Muscle layer of duodenum (tissue), 2 donors: ENCODE measurements around the gene EHBP1.

Experiments
- H3K27ac ChIP-seq: one replicate; pipeline ENCODE4 v1.7.0; 2013; ENCODE audit warnings: mild to moderate bottlenecking, low read length
- H3K27me3 ChIP-seq: one replicate; pipeline ENCODE4 v1.7.0; 2013; ENCODE audit warnings: low read depth, mild to moderate bottlenecking, control low read depth, low read length
- H3K36me3 ChIP-seq, 2 donors: one replicate each; pipeline ENCODE4 v1.7.0; 2013; ENCODE audit warnings: low read length in 2 of 2, control low read depth in 1 of 2, mild to moderate bottlenecking in 1 of 2; ENCODE audit not compliant: insufficient read depth in 2 of 2, control insufficient read depth in 1 of 2
- H3K4me1 ChIP-seq, 2 donors: one replicate each; pipeline ENCODE4 v1.7.0; 2013; ENCODE audit warnings: low read length in 2 of 2, mild to moderate bottlenecking in 2 of 2, control low read depth in 1 of 2, moderate library complexity in 1 of 2; ENCODE audit not compliant: insufficient read depth in 2 of 2, control insufficient read depth in 1 of 2
- H3K4me3 ChIP-seq, 2 donors: one replicate each; pipeline ENCODE4 v1.7.0; 2013; ENCODE audit warnings: low read length in 2 of 2, low read depth in 1 of 2, mild to moderate bottlenecking in 1 of 2
- H3K9me3 ChIP-seq, 2 donors: one replicate each; pipeline ENCODE4 v1.7.0; 2013; ENCODE audit warnings: low read length in 2 of 2, control low read depth in 1 of 2, mild to moderate bottlenecking in 1 of 2; ENCODE audit not compliant: control insufficient read depth in 1 of 2
- donor health status: healthy.

The EHBP1 gene

GRCh38 chr2:62669180-62669579, 36.3 kb upstream of the EHBP1 start:
- Histone ChIP-seq H3K27ac (no peak overlapping the region), H3K27me3 (no peaks in the 10 kb centered on the region), H3K36me3 (no peaks in the 10 kb centered on the region), H3K4me3 (no peak overlapping the region), H3K4me1 (peaks cover 5 to 36% of the 10 kb centered on the region in 2 donors), H3K9me3 (no peaks in the 10 kb centered on the region)

DNA sequence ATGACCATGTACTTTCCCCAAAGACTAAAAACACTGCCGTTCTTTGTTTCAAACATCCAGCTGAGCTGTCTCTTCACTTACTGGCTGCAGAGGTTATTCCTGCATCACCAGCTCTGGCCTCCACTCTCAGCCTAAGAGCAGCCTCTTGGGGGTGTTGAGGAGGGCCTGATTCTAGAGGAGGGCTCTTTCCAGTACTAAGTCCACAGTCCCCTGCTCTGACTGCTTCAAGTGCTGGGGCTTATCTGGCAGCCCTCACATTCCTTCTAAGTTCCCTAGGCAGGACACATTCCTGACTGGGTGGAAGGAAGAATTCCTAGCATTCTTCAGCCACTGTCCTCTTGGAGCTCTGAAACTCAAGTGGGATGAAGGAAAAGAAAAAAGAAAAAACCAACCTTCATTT, 32.9 kb upstream of the EHBP1 start:
- no peaks in the 10 kb centered on the region for H3K27me3 ChIP-seq
- no peak overlapping the region for H3K27ac ChIP-seq
- no peaks in the 10 kb centered on the region for H3K9me3 ChIP-seq
- peaks cover 5 to 12% of the 10 kb centered on the region in 2 donors for H3K4me1 ChIP-seq
- H3K4me3 ChIP-seq, result no peak overlapping the region
- H3K36me3 ChIP-seq, result no peaks in the 10 kb centered on the region

DNA sequence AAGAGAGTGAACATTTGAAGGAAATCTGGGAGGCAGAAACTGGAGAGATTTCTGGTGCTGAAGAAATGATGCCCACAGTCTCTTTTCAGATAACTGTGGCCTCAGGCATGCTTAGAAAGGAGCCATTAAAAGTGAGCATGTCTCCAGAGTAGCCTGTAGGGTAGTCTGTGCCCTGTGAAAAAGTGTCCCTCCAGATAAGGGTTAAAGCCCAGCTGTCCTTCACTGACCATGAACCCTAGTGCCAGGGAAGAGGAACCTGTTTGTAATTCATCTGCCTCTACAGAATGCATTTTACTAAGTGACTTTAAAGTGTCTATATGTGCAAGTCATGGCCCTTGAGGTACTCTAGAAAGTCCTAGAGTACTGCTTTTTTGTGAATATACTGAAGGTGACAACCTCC, 30.5 kb upstream of the EHBP1 start:
- no peaks in the 10 kb centered on the region for H3K9me3 ChIP-seq
- H3K36me3 ChIP-seq, result no peaks in the 10 kb centered on the region
- H3K27me3 ChIP-seq, result no peaks in the 10 kb centered on the region
- no peak overlapping the region for H3K4me3 ChIP-seq
- peaks cover 5 to 12% of the 10 kb centered on the region in 2 donors for H3K4me1 ChIP-seq
- H3K27ac ChIP-seq, result no peak overlapping the region

DNA sequence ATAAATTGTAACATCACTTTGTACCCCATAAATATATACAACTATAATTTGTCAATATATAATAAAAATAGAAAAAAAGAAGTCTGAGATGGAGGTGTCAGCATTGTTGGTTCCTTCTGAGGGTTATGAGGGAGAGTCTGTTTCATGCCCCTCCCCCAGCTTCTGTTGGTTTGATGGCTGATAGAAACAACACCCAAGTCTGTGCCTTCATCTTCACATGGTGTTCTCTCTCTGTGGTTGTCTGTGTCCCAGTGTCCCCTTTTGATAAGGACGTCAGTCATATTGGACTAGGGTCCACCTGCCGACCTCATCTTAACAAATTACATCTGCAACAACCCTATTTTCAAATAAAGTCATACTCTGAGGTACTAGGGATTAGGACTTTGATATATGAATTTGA, 20.3 kb upstream of the EHBP1 start:
- Histone ChIP-seq H3K4me3 (no peak overlapping the region), H3K4me1 (no peaks in the 10 kb centered on the region), H3K27me3 (no peaks in the 10 kb centered on the region), H3K9me3 (no peaks in the 10 kb centered on the region), H3K36me3 (no peaks in the 10 kb centered on the region), H3K27ac (no peak overlapping the region)

- Histone ChIP-seq H3K4me1 (no peaks in the 10 kb centered on the region), H3K27me3 (no peaks in the 10 kb centered on the region), H3K36me3 (no peaks in the 10 kb centered on the region), H3K9me3 (no peaks in the 10 kb centered on the region), H3K4me3 (no peak overlapping the region), H3K27ac (no peak overlapping the region)
Observed at GRCh38 chr2:62686012-62686685, 19.4 kb upstream of the EHBP1 start.

GRCh38 chr2:62687636-62688035, 17.9 kb upstream of the EHBP1 start:
- no peaks in the 10 kb centered on the region for H3K4me1 ChIP-seq
- no peaks in the 10 kb centered on the region for H3K9me3 ChIP-seq
- no peak overlapping the region for H3K4me3 ChIP-seq
- H3K27me3 ChIP-seq, result no peaks in the 10 kb centered on the region
- no peak overlapping the region for H3K27ac ChIP-seq
- no peaks in the 10 kb centered on the region for H3K36me3 ChIP-seq

DNA sequence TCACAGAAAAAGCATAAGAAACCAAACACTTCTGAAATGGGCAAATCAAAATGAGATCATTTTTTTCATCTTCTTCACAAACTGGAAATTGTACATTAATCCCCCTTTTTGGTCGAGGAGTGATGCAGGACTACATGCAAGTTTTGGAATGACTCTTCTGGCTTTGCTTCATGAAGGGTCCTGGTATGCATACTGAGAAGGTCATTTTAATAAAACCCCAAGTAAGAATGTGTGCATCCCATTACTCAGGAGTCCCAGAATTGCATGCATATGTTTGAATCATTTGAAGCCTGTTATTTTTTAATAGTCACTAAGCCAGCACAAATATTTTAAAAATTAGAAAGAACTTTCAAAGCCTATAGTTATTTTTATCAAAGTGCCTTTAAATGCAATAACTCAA, 16.7 kb upstream of the EHBP1 start:
- Histone ChIP-seq H3K4me1 (no peaks in the 10 kb centered on the region), H3K27ac (no peak overlapping the region)

DNA sequence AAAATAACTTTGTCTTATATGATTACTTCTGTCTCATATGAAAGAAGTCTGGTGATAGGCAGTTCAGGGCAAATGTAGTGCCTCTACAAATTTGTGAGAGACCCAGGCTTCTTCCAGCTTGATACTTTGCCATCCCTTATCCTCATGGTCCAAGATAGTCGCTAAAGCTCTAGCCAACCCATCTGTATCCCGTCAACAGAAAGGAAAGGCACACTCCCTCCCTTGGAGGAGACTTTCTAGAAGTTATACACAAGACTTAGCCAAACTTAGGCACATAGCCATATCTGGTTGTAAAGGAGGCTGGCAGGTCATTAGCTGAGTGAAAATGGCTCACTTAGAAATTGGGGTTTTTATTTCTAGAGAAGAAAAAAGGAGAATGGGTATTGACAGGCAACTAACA, 14.3 kb upstream of the EHBP1 start:
- no peaks in the 10 kb centered on the region for H3K4me1 ChIP-seq
- peaks cover 0 to 2% of the 10 kb centered on the region in 2 donors for H3K9me3 ChIP-seq
- H3K4me3 ChIP-seq, result no peak overlapping the region
- no peak overlapping the region for H3K27ac ChIP-seq
- no peaks in the 10 kb centered on the region for H3K27me3 ChIP-seq
- no peaks in the 10 kb centered on the region for H3K36me3 ChIP-seq

More for the DNA sequence above, 16.7 kb upstream of the EHBP1 start:
- Histone ChIP-seq H3K4me3 (no peak overlapping the region), H3K27me3 (no peaks in the 10 kb centered on the region), H3K36me3 (no peaks in the 10 kb centered on the region), H3K9me3 (peaks cover 0 to 2% of the 10 kb centered on the region in 2 donors)

DNA sequence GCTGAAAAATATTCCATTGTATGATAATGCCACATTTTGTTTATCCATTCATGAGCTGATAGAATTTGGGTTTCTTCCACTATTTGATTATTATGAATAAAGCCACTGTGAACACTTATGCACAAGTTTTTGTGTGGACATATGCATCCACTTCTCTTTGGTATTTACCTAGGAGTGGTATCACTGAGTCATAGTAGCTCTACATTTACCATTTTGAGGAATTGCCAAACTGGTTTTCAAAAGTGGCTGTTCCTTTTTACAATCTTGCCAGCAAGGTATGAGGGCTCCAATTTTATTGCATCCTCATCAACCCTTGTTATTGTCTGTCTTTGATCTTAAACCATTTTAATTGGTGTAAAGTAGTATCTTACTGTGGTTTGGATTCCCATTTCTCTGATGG, 13.3 kb upstream of the EHBP1 start:
- Histone ChIP-seq H3K4me1 (no peaks in the 10 kb centered on the region), H3K27me3 (no peaks in the 10 kb centered on the region), H3K27ac (no peak overlapping the region), H3K4me3 (no peak overlapping the region), H3K9me3 (peaks cover 0 to 2% of the 10 kb centered on the region in 2 donors), H3K36me3 (no peaks in the 10 kb centered on the region)

DNA sequence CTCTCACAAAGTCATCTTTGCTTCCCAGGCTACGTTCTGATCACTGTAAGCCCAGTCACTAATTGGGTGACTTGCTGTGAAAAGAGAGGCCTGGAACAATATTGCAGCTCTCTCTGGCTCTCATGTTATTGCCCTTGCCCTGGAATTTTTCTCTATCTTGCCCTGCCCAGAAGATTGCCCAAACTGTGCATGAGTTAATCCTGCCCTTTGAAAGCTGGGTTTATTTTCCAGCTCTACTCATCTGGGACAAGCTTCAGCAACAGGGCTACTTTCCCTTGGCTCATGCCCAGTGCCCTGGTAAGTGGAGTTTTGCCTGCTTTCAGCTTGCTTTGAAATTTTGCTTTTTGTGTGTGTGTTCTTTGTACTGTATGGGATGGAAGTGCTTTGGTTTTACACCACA, 6.9 kb upstream of the EHBP1 start:
- Histone ChIP-seq H3K36me3 (no peaks in the 10 kb centered on the region), H3K27me3 (no peaks in the 10 kb centered on the region), H3K27ac (no peak overlapping the region), H3K9me3 (no peaks in the 10 kb centered on the region), H3K4me1 (no peaks in the 10 kb centered on the region), H3K4me3 (no peak overlapping the region)

GRCh38 chr2:62704654-62705006, 883 bp upstream of the EHBP1 start:
- peak overlapping the region; percentile 78 for H3K27ac ChIP-seq

More at GRCh38 chr2:62704654-62705006, 883 bp upstream of the EHBP1 start:
- Histone ChIP-seq H3K4me3 (peak overlapping the region; percentile 80 to 87), H3K4me1 (peaks cover 8 to 21% of the 10 kb centered on the region in 2 donors), H3K36me3 (no peaks in the 10 kb centered on the region), H3K27me3 (no peaks in the 10 kb centered on the region), H3K9me3 (no peaks in the 10 kb centered on the region)
